HG03571 (cell line): ENCODE data around the gene IFNL4.
"Not testable (repeated sequence)": the region's sequence is repeated elsewhere in the genome, so short reads cannot be mapped to it uniquely, and the experiment has no call there.

ENCODE experiments used
- ATAC-seq: cut with Tn5 transposase; IDR thresholded peaks from one replicate; pipeline ENCODE4 v1.9.1; 2021; ENCODE audit not compliant: unreplicated experiment

Gene IFNL4

GRCh38 chr19:39248806-39249205, at the start of gene IFNL4:
IFNL4 (minus strand) TSS chr19:39248856.
- no peak for ATAC-seq

- no peak for ATAC-seq
Observed at GRCh38 chr19:39297931-39298634, 49.4 kb upstream of the IFNL4 start.

- no peak for ATAC-seq
Observed at GRCh38 chr19:39296906-39297305, 48.2 kb upstream of the IFNL4 start.

- ATAC-seq: no peak
Observed at GRCh38 chr19:39296055-39296645, 47.5 kb upstream of the IFNL4 start, which contains the start of gene IFNL1. IFNL1 (plus strand) TSS chr19:39296407; CDS start chr19:39296422, 15 bp downstream.

GRCh38 chr19:39293394-39293793, 44.7 kb upstream of the IFNL4 start:
- ATAC-seq: no peak

GRCh38 chr19:39284032-39284431, 35.4 kb upstream of the IFNL4 start:
- ATAC-seq: no peak

- no peak for ATAC-seq
Observed at GRCh38 chr19:39282021-39282420, 33.4 kb upstream of the IFNL4 start.

GRCh38 chr19:39277598-39277997, 28.9 kb upstream of the IFNL4 start:
- ATAC-seq: no peak

- no peak for ATAC-seq
Observed at GRCh38 chr19:39276740-39277139, 28.1 kb upstream of the IFNL4 start.

GRCh38 chr19:39275578-39275977, 26.9 kb upstream of the IFNL4 start:
- ATAC-seq: no peak

GRCh38 chr19:39273859-39274258, 25.2 kb upstream of the IFNL4 start:
- ATAC-seq: not testable (repeated sequence)

GRCh38 chr19:39270036-39270871, 21.6 kb upstream of the IFNL4 start:
- no peak for ATAC-seq

- not testable (repeated sequence) for ATAC-seq
Observed at GRCh38 chr19:39269369-39269768, 20.7 kb upstream of the IFNL4 start.

- ATAC-seq: not testable (repeated sequence)
Observed at GRCh38 chr19:39268531-39269223, 20.0 kb upstream of the IFNL4 start.

GRCh38 chr19:39268085-39268484, 19.4 kb upstream of the IFNL4 start, which contains the start of gene IFNL2:
IFNL2 (plus strand) TSS chr19:39268396; CDS start chr19:39268569, 173 bp downstream.
- ATAC-seq: not testable (repeated sequence)

GRCh38 chr19:39265321-39265916, 16.8 kb upstream of the IFNL4 start:
- ATAC-seq: no peak

- no peak for ATAC-seq
Observed at GRCh38 chr19:39264306-39265290, 15.9 kb upstream of the IFNL4 start.

GRCh38 chr19:39263912-39264305, 15.3 kb upstream of the IFNL4 start:
- no peak for ATAC-seq

GRCh38 chr19:39262496-39262895, 13.8 kb upstream of the IFNL4 start:
- ATAC-seq: no peak
